HG03354 (cell line): ENCODE measurements around the gene BICD2.

Experiments used
- ATAC-seq: cut with Tn5 transposase; IDR thresholded peaks from one replicate; pipeline ENCODE4 v1.9.1; 2021; ENCODE audit warnings: mild to moderate bottlenecking; ENCODE audit not compliant: unreplicated experiment, poor library complexity, severe bottlenecking

BICD2 gene

GRCh38 chr9:92718086-92719001 is 46.3 kb downstream of the BICD2 start:
- no peak for ATAC-seq

GRCh38 chr9:92717201-92718085 is 47.2 kb downstream of the BICD2 start:
- no peak for ATAC-seq

- ATAC-seq, result peak; percentile 66
Observed at GRCh38 chr9:92716557-92716956, 48.1 kb downstream of the BICD2 start.

- no peak for ATAC-seq
Observed at GRCh38 chr9:92715488-92716231, 49.0 kb downstream of the BICD2 start.

GRCh38 chr9:92714787-92715487 is 49.7 kb downstream of the BICD2 start:
- no peak for ATAC-seq

- ATAC-seq, result no peak
Observed at GRCh38 chr9:92714016-92714415, 50.6 kb downstream of the BICD2 start.

GRCh38 chr9:92713528-92713927 is 51.1 kb downstream of the BICD2 start:
- no peak for ATAC-seq

- no peak for ATAC-seq
Observed at GRCh38 chr9:92712767-92713166, 51.9 kb downstream of the BICD2 start.

- no peak for ATAC-seq
Observed at GRCh38 chr9:92711844-92712243, 52.8 kb downstream of the BICD2 start.

- ATAC-seq, result no peak
Observed at GRCh38 chr9:92711146-92711545, 53.5 kb downstream of the BICD2 start.

- no peak for ATAC-seq
Observed at GRCh38 chr9:92710368-92710767, 54.3 kb downstream of the BICD2 start.

- no peak for ATAC-seq
Observed at GRCh38 chr9:92709954-92710353, 54.7 kb downstream of the BICD2 start.

- ATAC-seq, result no peak
Observed at GRCh38 chr9:92709240-92709639, 55.4 kb downstream of the BICD2 start.

GRCh38 chr9:92707530-92707929 is 57.1 kb downstream of the BICD2 start:
- ATAC-seq, result no peak

- peak; percentile 57 for ATAC-seq
Observed at GRCh38 chr9:92706218-92706940, 58.3 kb downstream of the BICD2 start.

GRCh38 chr9:92704528-92704927 is 60.1 kb downstream of the BICD2 start:
- no peak for ATAC-seq

GRCh38 chr9:92696619-92697018 is 68.0 kb downstream of the BICD2 start:
- no peak for ATAC-seq

GRCh38 chr9:92686954-92687353 is 77.7 kb downstream of the BICD2 start:
- ATAC-seq, result no peak

- no peak for ATAC-seq
Observed at GRCh38 chr9:92685022-92685421, 79.6 kb downstream of the BICD2 start.
